Neural progenitor cell (in vitro differentiated cells): ENCODE results near the gene CENPO. TPM values are rescaled to one million over a fixed set of nuclear protein-coding genes. Genes with fewer than 3 reads are reported as not detected.
A peak's percentile ranks its signal among the peaks of the same experiment; 100 is the strongest.

ENCODE experiments used
- DNase-seq: peaks from one replicate; pipeline ENCODE4 v3.0.0-alpha.2; 2016; ENCODE audit warnings: low spot score
- H2AFZ ChIP-seq: fragments of 200-600 bp; sonication (generic); replicated peaks from 2 replicates; pipeline ENCODE4 v1.6.1; 2016; ENCODE audit warnings: antibody characterized with exemption
- H3F3A ChIP-seq: fragments of 200-600 bp; sonication (generic); 2 replicates; pipeline ENCODE4 v1.6.1; 2016; ENCODE audit warnings: antibody characterized with exemption, low read depth
- H3K27ac ChIP-seq: fragments of 200-600 bp; sonication (generic); 2 replicates; pipeline ENCODE4 v1.5.1; 2016; ENCODE audit warnings: mild to moderate bottlenecking
- H3K27me3 ChIP-seq: fragments of 200-600 bp; sonication (generic); 2 replicates; pipeline ENCODE4 v1.6.1; 2016; ENCODE audit warnings: mild to moderate bottlenecking, moderate library complexity
- H3K36me3 ChIP-seq: fragments of 200-600 bp; sonication (generic); 2 replicates; pipeline ENCODE4 v1.5.1; 2016
- H3K4me1 ChIP-seq: fragments of 200-600 bp; sonication (generic); 2 replicates; pipeline ENCODE4 v1.6.1; 2016; ENCODE audit warnings: mixed run types
- H3K4me2 ChIP-seq: fragments of 200-600 bp; sonication (generic); 2 replicates; pipeline ENCODE4 v1.6.1; 2016
- H3K4me3 ChIP-seq: fragments of 200-600 bp; sonication (generic); 2 replicates; pipeline ENCODE4 v1.5.1; 2016
- H3K79me2 ChIP-seq: fragments of 200-600 bp; sonication (generic); 2 replicates; pipeline ENCODE4 v1.6.1; 2016; ENCODE audit warnings: low read depth
- H3K9ac ChIP-seq: fragments of 200-600 bp; sonication (generic); 2 replicates; pipeline ENCODE4 v1.6.1; 2016
- H3K9me3 ChIP-seq: fragments of 200-600 bp; sonication (generic); 2 replicates; pipeline ENCODE4 v1.5.1; 2016; ENCODE audit warnings: low read depth
- H4K20me1 ChIP-seq: fragments of 200-600 bp; sonication (generic); 2 replicates; pipeline ENCODE4 v1.6.1; 2016; ENCODE audit warnings: low read depth
- H3K27ac Mint-ChIP-seq: 3 replicates; pipeline ENCODE4 v1.8.0; 2021; ENCODE audit warnings: mixed read lengths
- H3K27me3 Mint-ChIP-seq: 2 replicates; pipeline ENCODE4 v1.8.0; 2022; ENCODE audit warnings: low read depth, mild to moderate bottlenecking, inconsistent platforms, moderate library complexity, mixed read lengths; ENCODE audit not compliant: insufficient read depth
- H3K36me3 Mint-ChIP-seq: 3 replicates; pipeline ENCODE4 v1.8.0; 2021; ENCODE audit warnings: mixed read lengths
- H3K4me1 Mint-ChIP-seq: 3 replicates; pipeline ENCODE4 v1.8.0; 2021; ENCODE audit warnings: mixed read lengths
- H3K4me3 Mint-ChIP-seq: 3 replicates; pipeline ENCODE4 v1.8.0; 2021; ENCODE audit warnings: mild to moderate bottlenecking, moderate library complexity, mixed read lengths
- H3K9me3 Mint-ChIP-seq: 3 replicates; pipeline ENCODE4 v1.8.0; 2020; ENCODE audit warnings: mixed read lengths
- CTCF ChIP-seq: fragments of 200-600 bp; sonication (generic); IDR thresholded peaks from 2 replicates; pipeline ENCODE4 v1.5.1; 2017; ENCODE audit warnings: antibody characterized with exemption, mild to moderate bottlenecking
- EZH2 ChIP-seq: fragments of 200-600 bp; sonication (generic); IDR thresholded peaks from 2 replicates; pipeline ENCODE4 v1.6.1; 2017; ENCODE audit warnings: antibody characterized with exemption, mild to moderate bottlenecking, moderate library complexity
- EZH2phosphoT487 ChIP-seq: fragments of 200-600 bp; sonication (generic); IDR thresholded peaks from 2 replicates; pipeline ENCODE4 v1.6.1; 2017; ENCODE audit warnings: antibody characterized with exemption
- total RNA-seq: library from RNA; depleted of rRNA; stranded (reverse); fragments of >200 nt; gene quantifications from 2 replicates; pipeline ENCODE4 v1.2.3, GENCODE V29; 2015; ENCODE audit warnings: low replicate concordance

The CENPO gene
- total RNA-seq, 1 donor from 2014 or later: 50.6 TPM

GRCh38 chr2:24745825-24746224 lies 47.4 kb upstream of the CENPO start:
- H3F3A ChIP-seq: no peaks in the 10 kb centered on the region
- peaks cover 7% of the 10 kb centered on the region for H3K4me1 ChIP-seq
- H3K9me3 ChIP-seq: no peaks in the 10 kb centered on the region
- no peaks in the 10 kb centered on the region for H3K36me3 ChIP-seq
- Mint-ChIP-seq H3K27me3 (peaks cover 2% of the 10 kb centered on the region), H3K27ac (no peak overlapping the region), H3K36me3 (peaks cover 12% of the 10 kb centered on the region), H3K4me1 (peaks cover 4% of the 10 kb centered on the region), H3K4me3 (no peak overlapping the region), H3K9me3 (no peaks in the 10 kb centered on the region)
- H4K20me1 ChIP-seq: no peaks in the 10 kb centered on the region
- H3K79me2 ChIP-seq: no peaks in the 10 kb centered on the region
- no peak overlapping the region for H3K4me2 ChIP-seq
- no peak overlapping the region for H2AFZ ChIP-seq
- no peaks in the 10 kb centered on the region for H3K27me3 ChIP-seq
- no peak overlapping the region for H3K4me3 ChIP-seq
- no peak for DNase-seq
- TF ChIP-seq CTCF (no peak), EZH2phosphoT487 (no peak), EZH2 (no peak)
- H3K27ac ChIP-seq: no peak overlapping the region
- H3K9ac ChIP-seq: no peak overlapping the region

GRCh38 chr2:24747299-24747698 lies 45.9 kb upstream of the CENPO start:
- Histone ChIP-seq H3F3A (no peaks in the 10 kb centered on the region), H3K27me3 (no peaks in the 10 kb centered on the region), H3K4me2 (no peak overlapping the region), H3K9me3 (no peaks in the 10 kb centered on the region), H3K9ac (no peak overlapping the region), H3K4me3 (no peak overlapping the region), H3K27ac (no peak overlapping the region), H3K4me1 (peaks cover 7% of the 10 kb centered on the region), H3K79me2 (no peaks in the 10 kb centered on the region), H2AFZ (no peak overlapping the region), H4K20me1 (no peaks in the 10 kb centered on the region), H3K36me3 (no peaks in the 10 kb centered on the region)
- Mint-ChIP-seq H3K36me3 (peaks cover 9% of the 10 kb centered on the region), H3K27me3 (peaks cover 2% of the 10 kb centered on the region), H3K4me3 (no peak overlapping the region), H3K27ac (no peak overlapping the region), H3K9me3 (no peaks in the 10 kb centered on the region), H3K4me1 (peaks cover 4% of the 10 kb centered on the region)
- TF ChIP-seq EZH2phosphoT487 (no peak), CTCF (no peak), EZH2 (no peak)
- no peak for DNase-seq

- Mint-ChIP-seq H3K4me1 (peaks cover under 1% of the 10 kb centered on the region), H3K9me3 (no peaks in the 10 kb centered on the region), H3K27me3 (peaks cover 2% of the 10 kb centered on the region), H3K27ac (no peak overlapping the region), H3K36me3 (peaks cover 9% of the 10 kb centered on the region), H3K4me3 (no peak overlapping the region)
- H3F3A ChIP-seq: no peaks in the 10 kb centered on the region
- no peak overlapping the region for H2AFZ ChIP-seq
- H3K79me2 ChIP-seq: no peaks in the 10 kb centered on the region
- no peaks in the 10 kb centered on the region for H3K27me3 ChIP-seq
- H3K4me2 ChIP-seq: no peak overlapping the region
- H3K4me1 ChIP-seq: peaks cover 7% of the 10 kb centered on the region
- no peaks in the 10 kb centered on the region for H3K36me3 ChIP-seq
- no peak overlapping the region for H3K4me3 ChIP-seq
- DNase-seq: peak; percentile 56
- no peak overlapping the region for H3K9ac ChIP-seq
- no peaks in the 10 kb centered on the region for H3K9me3 ChIP-seq
- peak; percentile 24 for TF ChIP-seq CTCF
- no peak for TF ChIP-seq EZH2
- no peak for TF ChIP-seq EZH2phosphoT487
- no peaks in the 10 kb centered on the region for H4K20me1 ChIP-seq
- no peak overlapping the region for H3K27ac ChIP-seq
Observed at GRCh38 chr2:24749069-24749691, 44.0 kb upstream of the CENPO start.
